WTC11 (cell line): ENCODE results near the gene APOO. TPM values are rescaled to one million over a fixed set of nuclear protein-coding genes. Genes with fewer than 3 reads are reported as not detected.

Experiments used
- ATAC-seq: fragments of 200-7000 bp; cut with Tn5 transposase; 2 replicates; pipeline ENCODE4 v1.10.0; 2021; ENCODE audit warnings: mild to moderate bottlenecking, moderate library complexity
- CTCF ChIA-PET: fragments of 300-600 bp; sonication (Branson Sonifier 250); formaldehyde crosslinking; loops from one replicate; lab custom pipeline; 2021; ENCODE audit warnings: antibody characterized with exemption; lab: Charles Lee
- POLR2A ChIA-PET: fragments of 350-600 bp; sonication (Branson Sonifier 250); formaldehyde crosslinking; loops from one replicate; lab custom pipeline; 2021; ENCODE audit warnings: antibody characterized with exemption; lab: Charles Lee
- DNase-seq: peaks from one replicate; pipeline ENCODE4 v3.0.0; 2021; ENCODE audit warnings: low spot score
- H3K27ac Mint-ChIP-seq: 2 replicates; pipeline ENCODE4 v1.8.0; 2021; ENCODE audit warnings: mixed read lengths
- H3K27me3 Mint-ChIP-seq: 2 replicates; pipeline ENCODE4 v1.8.0; 2021; ENCODE audit warnings: low read depth, mild to moderate bottlenecking, moderate library complexity, mixed read lengths
- H3K36me3 Mint-ChIP-seq: 2 replicates; pipeline ENCODE4 v1.8.0; 2021; ENCODE audit warnings: mixed read lengths
- H3K4me1 Mint-ChIP-seq: 2 replicates; pipeline ENCODE4 v1.8.0; 2022; ENCODE audit warnings: mixed read lengths
- H3K4me3 Mint-ChIP-seq: 2 replicates; pipeline ENCODE4 v1.8.0; 2021; ENCODE audit warnings: mild to moderate bottlenecking, moderate library complexity, mixed read lengths
- H3K9me3 Mint-ChIP-seq: 2 replicates; pipeline ENCODE4 v1.8.0; 2021; ENCODE audit warnings: mixed read lengths
- ATF2 ChIP-seq: sonication (generic); formaldehyde crosslinking; IDR thresholded peaks from 2 replicates; pipeline ENCODE4 v1.8.1; 2022; ENCODE audit warnings: low read depth, missing genetic modification reagents, borderline replicate concordance
- ATF3 ChIP-seq: sonication (generic); formaldehyde crosslinking; conservative IDR thresholded peaks from 2 replicates; pipeline ENCODE4 v1.8.1; 2022; ENCODE audit warnings: mild to moderate bottlenecking, missing genetic modification reagents
- CREM ChIP-seq: sonication (generic); formaldehyde crosslinking; IDR thresholded peaks from 2 replicates; pipeline ENCODE4 v1.8.1; 2022; ENCODE audit warnings: mild to moderate bottlenecking, missing genetic modification reagents, moderate library complexity
- CTCF ChIP-seq: fragments of 200-600 bp; IDR thresholded peaks from 2 replicates; pipeline ENCODE4 v1.8.0; 2022; ENCODE audit warnings: antibody characterized with exemption
- E2F1 ChIP-seq: sonication (generic); formaldehyde crosslinking; IDR thresholded peaks from 2 replicates; pipeline ENCODE4 v1.8.0; 2022; ENCODE audit warnings: mild to moderate bottlenecking, missing genetic modification reagents
- FOXK1 ChIP-seq: sonication (generic); formaldehyde crosslinking; IDR thresholded peaks from 2 replicates; pipeline ENCODE4 v1.8.0; 2022; ENCODE audit warnings: mild to moderate bottlenecking, moderate library complexity, missing genetic modification reagents
- IRF2 ChIP-seq: sonication (generic); formaldehyde crosslinking; IDR thresholded peaks from 2 replicates; pipeline ENCODE4 v1.8.0; 2022; ENCODE audit warnings: low read depth, missing genetic modification reagents, borderline replicate concordance
- JUN ChIP-seq: sonication (generic); formaldehyde crosslinking; IDR thresholded peaks from 2 replicates; pipeline ENCODE4 v1.8.0; 2023; ENCODE audit warnings: mild to moderate bottlenecking, missing genetic modification reagents
- MYBL2 ChIP-seq: sonication (generic); formaldehyde crosslinking; IDR thresholded peaks from 2 replicates; pipeline ENCODE4 v1.8.1; 2023; ENCODE audit warnings: mild to moderate bottlenecking, moderate library complexity, missing genetic modification reagents
- NFE2L1 ChIP-seq: sonication (generic); formaldehyde crosslinking; IDR thresholded peaks from 2 replicates; pipeline ENCODE4 v1.8.1; 2023; ENCODE audit warnings: missing genetic modification reagents
- NR1H2 ChIP-seq: sonication (generic); formaldehyde crosslinking; IDR thresholded peaks from 2 replicates; pipeline ENCODE4 v1.9.0; 2021; ENCODE audit warnings: mild to moderate bottlenecking, moderate library complexity, missing genetic modification reagents
- OVOL2 ChIP-seq: fragments of 250-450 bp; sonication (Bioruptor Pico); IDR thresholded peaks from 2 replicates; pipeline ENCODE4 v1.9.0; 2021; ENCODE audit warnings: mild to moderate bottlenecking, borderline replicate concordance
- RORB ChIP-seq: fragments of 250-450 bp; sonication (Bioruptor Pico); IDR thresholded peaks from 2 replicates; pipeline ENCODE4 v1.9.0; 2021; ENCODE audit warnings: mild to moderate bottlenecking
- SMAD4 ChIP-seq: sonication (generic); formaldehyde crosslinking; IDR thresholded peaks from 2 replicates; pipeline ENCODE4 v1.8.0; 2022; ENCODE audit warnings: mild to moderate bottlenecking, missing genetic modification reagents
- TEAD4 ChIP-seq: sonication (generic); formaldehyde crosslinking; IDR thresholded peaks from 2 replicates; pipeline ENCODE4 v1.8.0; 2022; ENCODE audit warnings: mild to moderate bottlenecking, missing genetic modification reagents
- USF1 ChIP-seq: sonication (generic); formaldehyde crosslinking; IDR thresholded peaks from 2 replicates; pipeline ENCODE4 v1.8.0; 2022; ENCODE audit warnings: mild to moderate bottlenecking, missing genetic modification reagents
- ZBTB21 ChIP-seq: sonication (generic); formaldehyde crosslinking; IDR thresholded peaks from 2 replicates; pipeline ENCODE4 v1.8.1; 2023; ENCODE audit warnings: mild to moderate bottlenecking, missing genetic modification reagents, borderline replicate concordance
- ZNF219 ChIP-seq: sonication (generic); formaldehyde crosslinking; IDR thresholded peaks from 2 replicates; pipeline ENCODE4 v1.8.0; 2023; ENCODE audit warnings: missing genetic modification reagents, mild to moderate bottlenecking, borderline replicate concordance
- ZNF232 ChIP-seq: sonication (generic); formaldehyde crosslinking; IDR thresholded peaks from 2 replicates; pipeline ENCODE4 v1.8.0; 2022; ENCODE audit warnings: mild to moderate bottlenecking, missing genetic modification reagents
- ZNF512 ChIP-seq: sonication (generic); formaldehyde crosslinking; IDR thresholded peaks from 2 replicates; pipeline ENCODE4 v1.8.1; 2022; ENCODE audit warnings: missing genetic modification reagents, borderline replicate concordance
- total RNA-seq: library from RNA; stranded (reverse); gene quantifications from 3 replicates; pipeline ENCODE4 v1.2.3, GENCODE V29; 2021

APOO gene
- total RNA-seq, 1 experiment from 2014 or later = 55.5 TPM

- TF ChIP-seq ZNF512 = no peak
- TF ChIP-seq FOXK1 (CRISPR knock-in tag) = no peak
- TF ChIP-seq NFE2L1 (CRISPR knock-in tag) = no peak
- TF ChIP-seq ATF3 (CRISPR knock-in tag) = no peak
- TF ChIP-seq RORB (CRISPR knock-in tag) = no peak
- TF ChIP-seq CTCF = no peak
- no peak for TF ChIP-seq JUN (CRISPR knock-in tag)
- TF ChIP-seq SMAD4 (CRISPR knock-in tag) = no peak
- TF ChIP-seq USF1 (CRISPR knock-in tag) = no peak
- TF ChIP-seq, all 79 proteins: peak for 0
Observed at GRCh38 chrX:23792861-23793553, 114.7 kb downstream of the APOO start (continued).

- no peak for DNase-seq
- Mint-ChIP-seq H3K27ac (no peak overlapping the region), H3K4me3 (no peak overlapping the region)
Observed at GRCh38 chrX:23790155-23790497, 117.6 kb downstream of the APOO start.

More at GRCh38 chrX:23790155-23790497, 117.6 kb downstream of the APOO start:
- no peaks in the 10 kb centered on the region for H3K9me3 Mint-ChIP-seq
- peaks cover 17% of the 10 kb centered on the region for H3K4me1 Mint-ChIP-seq
- POLR2A ChIA-PET = no interaction called here
- TF ChIP-seq MYBL2 (CRISPR knock-in tag) = no peak
- no peak for TF ChIP-seq CREM (CRISPR knock-in tag)
- no peak for TF ChIP-seq TEAD4 (CRISPR knock-in tag)
- TF ChIP-seq OVOL2 (CRISPR knock-in tag) = no peak
- TF ChIP-seq CTCF = no peak
- no peak for TF ChIP-seq E2F1
- no peak for TF ChIP-seq ATF2
- TF ChIP-seq NR1H2 (CRISPR knock-in tag) = no peak
- no peak for TF ChIP-seq ZNF219
- TF ChIP-seq IRF2 (CRISPR knock-in tag) = no peak
- TF ChIP-seq ZBTB21 = no peak
- no peak for TF ChIP-seq ZNF232 (CRISPR knock-in tag)
- no peaks in the 10 kb centered on the region for H3K27me3 Mint-ChIP-seq
- peaks cover 11% of the 10 kb centered on the region for H3K36me3 Mint-ChIP-seq
- CTCF ChIA-PET = interaction anchor here (0.6 kb wide), 1 partner anchor 23 kb away, joined by 3 read pairs; no protein-coding TSS in a partner anchor
- no peak for ATAC-seq
